ENCODE measurements around the gene ST7.

GRCh38 chr7:117273814-117274225 lies 320.5 kb downstream of the ST7 start:
- TF ChIP-seq CTCF (IDR thresholded peaks at IDR 0.05) (no peak), POLR2AphosphoS5 (IDR thresholded peaks at IDR 0.05; ENCODE audit: low read depth, low read length) (no peak), TCF7L2 (IDR thresholded peaks at IDR 0.05; ENCODE audit: low read depth, low read length) (no peak)
- TF ChIP-seq, protein P1, sequence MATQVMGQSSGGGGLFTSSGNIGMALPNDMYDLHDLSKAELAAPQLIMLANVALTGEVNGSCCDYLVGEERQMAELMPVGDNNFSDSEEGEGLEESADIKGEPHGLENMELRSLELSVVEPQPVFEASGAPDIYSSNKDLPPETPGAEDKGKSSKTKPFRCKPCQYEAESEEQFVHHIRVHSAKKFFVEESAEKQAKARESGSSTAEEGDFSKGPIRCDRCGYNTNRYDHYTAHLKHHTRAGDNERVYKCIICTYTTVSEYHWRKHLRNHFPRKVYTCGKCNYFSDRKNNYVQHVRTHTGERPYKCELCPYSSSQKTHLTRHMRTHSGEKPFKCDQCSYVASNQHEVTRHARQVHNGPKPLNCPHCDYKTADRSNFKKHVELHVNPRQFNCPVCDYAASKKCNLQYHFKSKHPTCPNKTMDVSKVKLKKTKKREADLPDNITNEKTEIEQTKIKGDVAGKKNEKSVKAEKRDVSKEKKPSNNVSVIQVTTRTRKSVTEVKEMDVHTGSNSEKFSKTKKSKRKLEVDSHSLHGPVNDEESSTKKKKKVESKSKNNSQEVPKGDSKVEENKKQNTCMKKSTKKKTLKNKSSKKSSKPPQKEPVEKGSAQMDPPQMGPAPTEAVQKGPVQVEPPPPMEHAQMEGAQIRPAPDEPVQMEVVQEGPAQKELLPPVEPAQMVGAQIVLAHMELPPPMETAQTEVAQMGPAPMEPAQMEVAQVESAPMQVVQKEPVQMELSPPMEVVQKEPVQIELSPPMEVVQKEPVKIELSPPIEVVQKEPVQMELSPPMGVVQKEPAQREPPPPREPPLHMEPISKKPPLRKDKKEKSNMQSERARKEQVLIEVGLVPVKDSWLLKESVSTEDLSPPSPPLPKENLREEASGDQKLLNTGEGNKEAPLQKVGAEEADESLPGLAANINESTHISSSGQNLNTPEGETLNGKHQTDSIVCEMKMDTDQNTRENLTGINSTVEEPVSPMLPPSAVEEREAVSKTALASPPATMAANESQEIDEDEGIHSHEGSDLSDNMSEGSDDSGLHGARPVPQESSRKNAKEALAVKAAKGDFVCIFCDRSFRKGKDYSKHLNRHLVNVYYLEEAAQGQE (IDR thresholded peaks at IDR 0.05; ENCODE audit: insufficient read depth in 1 of 2, low read depth in 2 of 2, low read length in 1 of 2), result no peak

Data from Panc1 (cell line).